Measurements from ENCODE around the gene PDE4D.

- TF ChIP-seq POLR2A (IDR thresholded peaks at IDR 0.05) (no peak), CTCF (IDR thresholded peaks at IDR 0.05) (no peak)
Measured at GRCh38 chr5:59504043-59504442, 389.5 kb downstream of the PDE4D start.

All from heart left ventricle (tissue), 13 donors.